KMS-11 (cell line): Measurements from ENCODE around the gene RAD9A.

ENCODE experiments used
- H2AFZ ChIP-seq: fragments of 200-600 bp; sonication (generic); 2 replicates; pipeline ENCODE4 v1.6.1; 2016; ENCODE audit warnings: antibody characterized with exemption, mixed run types, low read depth
- H3K27ac ChIP-seq: fragments of 200-600 bp; sonication (generic); 2 replicates; pipeline ENCODE4 v1.6.1; 2016; ENCODE audit warnings: mild to moderate bottlenecking, mixed run types
- H3K27me3 ChIP-seq: fragments of 200-600 bp; sonication (generic); 2 replicates; pipeline ENCODE4 v1.6.1; 2017; ENCODE audit warnings: mild to moderate bottlenecking, low read depth, mixed run types, moderate library complexity; ENCODE audit not compliant: insufficient read depth
- H3K36me3 ChIP-seq: fragments of 200-600 bp; sonication (generic); 2 replicates; pipeline ENCODE4 v1.6.1; 2017; ENCODE audit warnings: mild to moderate bottlenecking, mixed run types; ENCODE audit not compliant: insufficient read depth
- H3K4me1 ChIP-seq: fragments of 200-600 bp; sonication (generic); 2 replicates; pipeline ENCODE4 v1.6.1; 2016; ENCODE audit warnings: mild to moderate bottlenecking, low read depth, mixed run types; ENCODE audit not compliant: poor library complexity, severe bottlenecking
- H3K4me2 ChIP-seq: fragments of 200-600 bp; sonication (generic); 2 replicates; pipeline ENCODE4 v1.7.0; 2016; ENCODE audit warnings: mild to moderate bottlenecking, mixed run types
- H3K4me3 ChIP-seq: fragments of 200-600 bp; sonication (generic); IDR thresholded peaks from 2 replicates; pipeline ENCODE4 v1.6.1; 2017; ENCODE audit warnings: low read depth, low read length, mixed read lengths; ENCODE audit not compliant: insufficient read depth
- H3K79me2 ChIP-seq: fragments of 200-600 bp; sonication (generic); 2 replicates; pipeline ENCODE4 v1.6.1; 2016; ENCODE audit warnings: low read depth, mixed run types; ENCODE audit not compliant: insufficient read depth
- H3K9ac ChIP-seq: fragments of 200-600 bp; sonication (generic); 2 replicates; pipeline ENCODE4 v1.6.1; 2016; ENCODE audit warnings: mild to moderate bottlenecking, mixed run types
- H4K20me1 ChIP-seq: fragments of 200-600 bp; sonication (generic); 2 replicates; pipeline ENCODE4 v1.6.1; 2016; ENCODE audit warnings: mild to moderate bottlenecking, mixed run types; ENCODE audit not compliant: insufficient read depth
- CTCF ChIP-seq: fragments of 200-600 bp; sonication (generic); conservative IDR thresholded peaks from 2 replicates; pipeline ENCODE4 v1.6.1; 2017; ENCODE audit warnings: low read depth, mild to moderate bottlenecking, antibody characterized with exemption, low read length, moderate library complexity, mixed read lengths

Gene RAD9A

GRCh38 chr11:67373648-67374570, 17.9 kb upstream of the RAD9A start:
- peak overlapping the region; percentile 46; the same call in 1 of the 2 replicates for H3K9ac ChIP-seq
- H3K4me2 ChIP-seq = peak overlapping the region; percentile 92
- H3K4me3 ChIP-seq = no peak overlapping the region
- no peaks in the 10 kb centered on the region for H3K79me2 ChIP-seq
- no peaks in the 10 kb centered on the region for H3K36me3 ChIP-seq
- TF ChIP-seq CTCF = peak; percentile 53
- H2AFZ ChIP-seq = peak overlapping the region; percentile 73
- H4K20me1 ChIP-seq = no peaks in the 10 kb centered on the region
- H3K27ac ChIP-seq = no peak overlapping the region
- peaks cover 25% of the 10 kb centered on the region for H3K4me1 ChIP-seq
- peaks cover 39% of the 10 kb centered on the region for H3K27me3 ChIP-seq

GRCh38 chr11:67374571-67375281, 17.1 kb upstream of the RAD9A start:
- Histone ChIP-seq H3K79me2 (no peaks in the 10 kb centered on the region), H3K27ac (no peak overlapping the region), H4K20me1 (no peaks in the 10 kb centered on the region), H3K27me3 (peaks cover 35% of the 10 kb centered on the region), H2AFZ (no peak overlapping the region; the same call in 1 of the 2 replicates), H3K9ac (no peak overlapping the region), H3K4me3 (no peak overlapping the region), H3K4me1 (peaks cover 17% of the 10 kb centered on the region), H3K36me3 (no peaks in the 10 kb centered on the region), H3K4me2 (peak overlapping the region; percentile 92; the same call in 1 of the 2 replicates)
- TF ChIP-seq CTCF = no peak

DNA sequence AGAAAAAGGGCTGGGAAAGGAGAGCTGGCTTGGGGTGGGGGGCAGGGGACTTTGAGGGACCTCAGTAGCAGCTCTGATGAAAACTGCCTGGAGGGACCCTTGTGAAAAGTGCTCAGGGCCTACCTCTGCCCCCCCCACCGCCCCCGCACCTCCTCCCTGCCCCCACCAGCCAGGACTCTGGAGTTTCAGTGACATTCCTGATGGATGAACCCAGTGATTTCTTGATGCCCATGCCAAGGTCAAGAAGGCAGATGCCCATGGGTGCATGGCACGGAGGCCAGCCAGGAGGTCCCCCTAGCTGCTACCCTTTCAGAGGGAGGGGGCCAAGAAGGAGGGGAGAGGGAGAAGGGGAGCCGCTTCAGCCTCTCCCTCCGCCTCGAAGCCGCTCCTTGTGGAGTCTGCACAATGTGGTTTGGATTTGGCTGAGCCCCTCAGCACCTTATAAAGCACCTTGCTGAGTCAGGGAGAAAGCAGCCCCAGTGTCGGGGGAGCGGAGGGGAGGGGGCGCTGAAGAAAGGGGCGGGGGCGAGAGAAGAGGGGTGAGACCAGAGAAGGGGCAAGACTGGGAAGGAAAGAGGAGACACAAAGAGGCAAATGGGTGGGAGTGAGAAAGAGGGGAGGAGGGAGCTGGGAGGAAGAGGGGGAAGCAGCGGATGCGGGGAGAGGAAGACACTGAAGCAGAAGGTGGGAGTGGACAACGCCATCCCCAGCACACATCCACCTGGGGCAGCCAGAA, 16.3 kb upstream of the RAD9A start:
- TF ChIP-seq CTCF = no peak
- peaks cover 33% of the 10 kb centered on the region for H3K27me3 ChIP-seq
- no peaks in the 10 kb centered on the region for H4K20me1 ChIP-seq
- no peak overlapping the region for H3K27ac ChIP-seq
- H3K9ac ChIP-seq = no peak overlapping the region
- H2AFZ ChIP-seq = no peak overlapping the region
- no peak overlapping the region for H3K4me3 ChIP-seq
- H3K36me3 ChIP-seq = no peaks in the 10 kb centered on the region
- H3K4me2 ChIP-seq = no peak overlapping the region
- no peaks in the 10 kb centered on the region for H3K79me2 ChIP-seq
- peaks cover 16% of the 10 kb centered on the region for H3K4me1 ChIP-seq

- H3K4me3 ChIP-seq = no peak overlapping the region
- no peaks in the 10 kb centered on the region for H3K36me3 ChIP-seq
- no peaks in the 10 kb centered on the region for H4K20me1 ChIP-seq
- TF ChIP-seq CTCF = no peak
- H3K9ac ChIP-seq = no peak overlapping the region
- H3K27ac ChIP-seq = no peak overlapping the region
- peaks cover 36% of the 10 kb centered on the region for H3K27me3 ChIP-seq
- no peak overlapping the region for H3K4me2 ChIP-seq
- H3K79me2 ChIP-seq = no peaks in the 10 kb centered on the region
- H3K4me1 ChIP-seq = peaks cover 14% of the 10 kb centered on the region
- H2AFZ ChIP-seq = no peak overlapping the region
Measured at GRCh38 chr11:67376063-67376820, 15.5 kb upstream of the RAD9A start.
